HG03439 (cell line): Measurements from ENCODE around the gene INMT.

Experiments used
- ATAC-seq: cut with Tn5 transposase; IDR thresholded peaks from one replicate; pipeline ENCODE4 v1.9.1; 2021; ENCODE audit warnings: mild to moderate bottlenecking, moderate library complexity; ENCODE audit not compliant: unreplicated experiment

The INMT gene

GRCh38 chr7:30750683-30751650 is 968 bp upstream of the INMT start:
- no peak for ATAC-seq

- ATAC-seq: no peak
Measured at GRCh38 chr7:30752484-30752883, 549 bp downstream of the INMT start.

GRCh38 chr7:30752979-30753378 is 1.0 kb downstream of the INMT start:
- ATAC-seq: no peak

- ATAC-seq: no peak
Measured at GRCh38 chr7:30754315-30754877, 2.5 kb downstream of the INMT start.

GRCh38 chr7:30755384-30756154 is 3.6 kb downstream of the INMT start:
- no peak for ATAC-seq

- ATAC-seq: no peak
Measured at GRCh38 chr7:30757342-30757692, 5.4 kb downstream of the INMT start.

- no peak for ATAC-seq
Measured at GRCh38 chr7:30760514-30761213, 8.7 kb downstream of the INMT start.

GRCh38 chr7:30761214-30762156 is 9.6 kb downstream of the INMT start:
- no peak for ATAC-seq

- peak; percentile 92 for ATAC-seq
Measured at GRCh38 chr7:30764030-30764975, 12.4 kb downstream of the INMT start.

- ATAC-seq: no peak
Measured at GRCh38 chr7:30765408-30765807, 13.5 kb downstream of the INMT start.

GRCh38 chr7:30770845-30771173 is 18.9 kb downstream of the INMT start:
- ATAC-seq: no peak

- peak; percentile 75 for ATAC-seq
Measured at GRCh38 chr7:30771174-30771879, 19.4 kb downstream of the INMT start, which contains the start of gene MINDY4. TSS of gene MINDY4 (plus strand) at chr7:30771417. CDS start at chr7:30771494, 77 bp downstream.

GRCh38 chr7:30771880-30772425 is 20.0 kb downstream of the INMT start:
- ATAC-seq: no peak

GRCh38 chr7:30772984-30773383 is 21.0 kb downstream of the INMT start:
- no peak for ATAC-seq

- no peak for ATAC-seq
Measured at GRCh38 chr7:30775992-30776391, 24.1 kb downstream of the INMT start.

- no peak for ATAC-seq
Measured at GRCh38 chr7:30776971-30777370, 25.0 kb downstream of the INMT start.

- ATAC-seq: no peak
Measured at GRCh38 chr7:30778255-30779025, 26.5 kb downstream of the INMT start.
